Left hindlimb (tissue), 1 donor: ENCODE results near the gene FAM20A.

ENCODE experiments used
- DNase-seq: peaks from one replicate; pipeline ENCODE4 v3.0.0-alpha.2; 2018

FAM20A gene

GRCh38 chr17:68489919-68490318, 111.2 kb downstream of the FAM20A start:
- no peak for DNase-seq
